ENCODE data around the gene KCTD20. TPM values are rescaled to one million over a fixed set of nuclear protein-coding genes. Genes with fewer than 3 reads are reported as not detected.

Gene KCTD20
- total and polyA plus RNA-seq, 2 of the 13 experiments (the other 11 are each of a cell fraction or from before 2014, with no cell fraction given) = 52.7 to 67.1 TPM

GRCh38 chr6:36441307-36441894 is 1.4 kb upstream of the KCTD20 start (continued):
- TF ChIP-seq REST (IDR thresholded peaks at IDR 0.05; ENCODE audit: borderline replicate concordance in 1 of 2, low read depth in 1 of 2, low read length in 2 of 2) = no peak
- peak; percentile 64 for TF ChIP-seq PHF5A (CRISPR knock-in tag; IDR thresholded peaks at IDR 0.05; ENCODE audit: low read depth, unreplicated experiment)
- TF ChIP-seq, protein P1, sequence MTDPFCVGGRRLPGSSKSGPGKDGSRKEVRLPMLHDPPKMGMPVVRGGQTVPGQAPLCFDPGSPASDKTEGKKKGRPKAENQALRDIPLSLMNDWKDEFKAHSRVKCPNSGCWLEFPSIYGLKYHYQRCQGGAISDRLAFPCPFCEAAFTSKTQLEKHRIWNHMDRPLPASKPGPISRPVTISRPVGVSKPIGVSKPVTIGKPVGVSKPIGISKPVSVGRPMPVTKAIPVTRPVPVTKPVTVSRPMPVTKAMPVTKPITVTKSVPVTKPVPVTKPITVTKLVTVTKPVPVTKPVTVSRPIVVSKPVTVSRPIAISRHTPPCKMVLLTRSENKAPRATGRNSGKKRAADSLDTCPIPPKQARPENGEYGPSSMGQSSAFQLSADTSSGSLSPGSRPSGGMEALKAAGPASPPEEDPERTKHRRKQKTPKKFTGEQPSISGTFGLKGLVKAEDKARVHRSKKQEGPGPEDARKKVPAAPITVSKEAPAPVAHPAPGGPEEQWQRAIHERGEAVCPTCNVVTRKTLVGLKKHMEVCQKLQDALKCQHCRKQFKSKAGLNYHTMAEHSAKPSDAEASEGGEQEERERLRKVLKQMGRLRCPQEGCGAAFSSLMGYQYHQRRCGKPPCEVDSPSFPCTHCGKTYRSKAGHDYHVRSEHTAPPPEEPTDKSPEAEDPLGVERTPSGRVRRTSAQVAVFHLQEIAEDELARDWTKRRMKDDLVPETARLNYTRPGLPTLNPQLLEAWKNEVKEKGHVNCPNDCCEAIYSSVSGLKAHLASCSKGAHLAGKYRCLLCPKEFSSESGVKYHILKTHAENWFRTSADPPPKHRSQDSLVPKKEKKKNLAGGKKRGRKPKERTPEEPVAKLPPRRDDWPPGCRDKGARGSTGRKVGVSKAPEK (CRISPR knock-in tag; IDR thresholded peaks at IDR 0.05; ENCODE audit: borderline replicate concordance) = no peak
- no peak for TF ChIP-seq ZFP82 (CRISPR knock-in tag; IDR thresholded peaks at IDR 0.05; ENCODE audit: borderline replicate concordance)
- TF ChIP-seq BHLHE40 (IDR thresholded peaks at IDR 0.05; ENCODE audit: low read length) = no peak; the same call in 1 of the 2 replicates
- peak; percentile 76 for TF ChIP-seq GATAD1 (CRISPR knock-in tag; IDR thresholded peaks at IDR 0.05)
- TF ChIP-seq ZNF343 (CRISPR knock-in tag; IDR thresholded peaks at IDR 0.05) = no peak
- no peak for TF ChIP-seq SMARCE1 (IDR thresholded peaks at IDR 0.05; ENCODE audit: borderline replicate concordance)
- peak; percentile 81 for TF ChIP-seq NFE2L2 (IDR thresholded peaks at IDR 0.05; ENCODE audit: low read length)
- no peak for TF ChIP-seq ZBTB1 (CRISPR knock-in tag; IDR thresholded peaks at IDR 0.05; ENCODE audit: borderline replicate concordance)
- no peak for TF ChIP-seq TIGD3 (CRISPR knock-in tag; IDR thresholded peaks at IDR 0.05; ENCODE audit: borderline replicate concordance)
- peak; percentile 70; the same call in 1 of the 2 replicates for TF ChIP-seq MXD4 (CRISPR knock-in tag; IDR thresholded peaks at IDR 0.05)
- TF ChIP-seq ARHGAP35 (CRISPR knock-in tag; IDR thresholded peaks at IDR 0.05; ENCODE audit: borderline replicate concordance) = no peak
- peak; percentile 73; the same call in 1 of the 2 replicates for TF ChIP-seq IRF9 (CRISPR knock-in tag; IDR thresholded peaks at IDR 0.05; ENCODE audit: borderline replicate concordance)
- no peak for TF ChIP-seq ZNF678 (CRISPR knock-in tag; IDR thresholded peaks at IDR 0.05)
- peak; percentile 79 for TF ChIP-seq FOXA3 (CRISPR knock-in tag; IDR thresholded peaks at IDR 0.05)
- TF ChIP-seq, protein P2, sequence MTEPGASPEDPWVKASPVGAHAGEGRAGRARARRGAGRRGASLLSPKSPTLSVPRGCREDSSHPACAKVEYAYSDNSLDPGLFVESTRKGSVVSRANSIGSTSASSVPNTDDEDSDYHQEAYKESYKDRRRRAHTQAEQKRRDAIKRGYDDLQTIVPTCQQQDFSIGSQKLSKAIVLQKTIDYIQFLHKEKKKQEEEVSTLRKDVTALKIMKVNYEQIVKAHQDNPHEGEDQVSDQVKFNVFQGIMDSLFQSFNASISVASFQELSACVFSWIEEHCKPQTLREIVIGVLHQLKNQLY (CRISPR knock-in tag; IDR thresholded peaks at IDR 0.05) = peak; percentile 36; the same call in 1 of the 2 replicates
- no peak for TF ChIP-seq ZNF773 (CRISPR knock-in tag; IDR thresholded peaks at IDR 0.05; ENCODE audit: borderline replicate concordance)
- TF ChIP-seq CBX5 (CRISPR knock-in tag; IDR thresholded peaks at IDR 0.05; ENCODE audit: borderline replicate concordance) = peak; percentile 81; the same call in 1 of the 2 replicates
- no peak; the same call in 1 of the 2 replicates for TF ChIP-seq ATF7 (IDR thresholded peaks at IDR 0.05)
- 0 out of 2 replicates have a peak, but pooled peaks have one; percentile 19 for TF ChIP-seq ATF7 (CRISPR knock-in tag; IDR thresholded peaks at IDR 0.05)

All from HepG2 (cell line).